Upper lobe of left lung (tissue), 6 donors: Measurements from ENCODE around the gene ADAMTS14. TPM values are rescaled to one million over a fixed set of nuclear protein-coding genes. Genes with fewer than 3 reads are reported as not detected.
A peak's percentile ranks its signal among the peaks of the same experiment; 100 is the strongest.

ENCODE experiments used
- ATAC-seq, 2 donors: fragments of 200-7000 bp; cut with Tn5 transposase; one replicate each; pipeline ENCODE4 v1.9.1; 2022; ENCODE audit warnings: mild to moderate bottlenecking in 2 of 2, moderate library complexity in 2 of 2; ENCODE audit not compliant: low FRiP score in 2 of 2
- DNase-seq, 2 donors: peaks; one replicate each; pipeline ENCODE4 v3.0.0-alpha.2; 2019 to 2020
- H3K27ac ChIP-seq, 4 donors: fragments of 200-600 bp; sonication (generic); one replicate each; pipeline ENCODE4 v1.5.1; 2016 to 2019
- H3K27me3 ChIP-seq, 4 donors: fragments of 200-600 bp; sonication (generic); one replicate each; pipeline ENCODE4 v1.5.1; 2017 to 2019
- H3K36me3 ChIP-seq, 4 donors: fragments of 200-600 bp; sonication (generic); one replicate each; pipeline ENCODE4 v1.5.1; 2016 to 2019
- H3K4me1 ChIP-seq, 4 donors: fragments of 200-600 bp; sonication (generic); one replicate each; pipeline ENCODE4 v1.5.1; 2018 to 2019
- H3K4me3 ChIP-seq, 4 donors: fragments of 200-600 bp; sonication (generic); one replicate each; pipeline ENCODE4 v1.5.1; 2017 to 2019; ENCODE audit warnings: mild to moderate bottlenecking in 2 of 4, moderate library complexity in 1 of 4
- H3K9me3 ChIP-seq, 4 donors: fragments of 200-600 bp; sonication (generic); one replicate each; pipeline ENCODE4 v1.5.1; 2018 to 2019
- EP300 ChIP-seq, 4 donors: sonication (generic); formaldehyde crosslinking; IDR thresholded peaks; one replicate each; pipeline ENCODE4 v1.5.1; 2017; ENCODE audit warnings: antibody characterized with exemption in 4 of 4, control low read depth in 2 of 4
- POLR2A ChIP-seq, 4 donors: fragments of 450-650 bp; IDR thresholded peaks; one replicate each; pipeline ENCODE4 v1.5.1; 2016 to 2017; ENCODE audit warnings: antibody characterized with exemption in 4 of 4, mild to moderate bottlenecking in 2 of 4
- POLR2AphosphoS5 ChIP-seq, 2 donors: sonication (generic); formaldehyde crosslinking; IDR thresholded peaks; one replicate each; pipeline ENCODE4 v1.5.1; 2017; ENCODE audit warnings: antibody characterized with exemption in 2 of 2
- WGBS, 2 donors: methylation state at CpG; one replicate each; pipeline ENCODE4 v1.1.5; 2017 to 2018; 5-methylcytosine and 5-hydroxymethylcytosine counted together
- total RNA-seq, 6 donors: library from RNA; depleted of rRNA in 4 of 6; stranded (reverse); fragments of >200 nt in 4 of 6; gene quantifications; one replicate each; pipeline versions ENCODE4 v1.1.0 to v1.2.1, GENCODE V29; 2016 to 2021
- TF ChIP-seq, protein P1 (sequence below), 6 experiments: fragments of 450-650 bp in 4 of 6; fragments of 200-600 bp in 2 of 6; sonication (generic) in 2 of 6; IDR thresholded peaks; one replicate each; pipeline ENCODE4 v1.5.1; 2016 to 2019; ENCODE audit warnings: antibody characterized with exemption in 6 of 6
- donor health status: DM: no; HTN: no; CAD: no; lungs with moderate emphysema.
- donor health status: DM: no; HTN: yes; CAD: no; lungs with severe emphysema.

Gene ADAMTS14
- total RNA-seq, 6 donors from 2014 or later: 0.15 to 3.1 (median 0.45) TPM

DNA sequence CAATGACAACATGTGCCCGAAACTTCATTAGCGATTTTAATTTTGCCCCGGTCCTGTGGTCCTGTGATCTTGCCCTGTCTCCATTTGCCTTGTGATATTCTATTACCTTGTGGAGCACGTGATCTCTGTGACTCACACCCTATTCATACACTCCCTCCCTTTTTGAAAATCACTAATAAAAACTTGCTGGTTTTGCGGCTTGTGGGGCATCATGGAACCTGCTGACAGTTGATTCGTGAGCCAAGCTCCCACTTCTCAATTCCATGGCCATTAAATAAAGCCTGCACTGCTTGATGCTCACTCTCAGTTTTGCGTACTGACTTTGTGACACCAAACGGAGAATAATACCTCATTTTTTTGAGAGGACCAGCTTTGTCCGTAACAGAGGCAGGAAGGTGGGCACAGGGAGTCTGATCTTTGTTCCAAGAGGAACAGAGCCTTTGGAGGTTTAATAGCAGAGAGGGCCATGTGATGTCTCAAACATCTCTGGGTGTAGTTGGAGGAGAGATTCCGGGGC is 3.8 kb upstream of the ADAMTS14 start:
- TF ChIP-seq EP300 (IDR thresholded peaks at IDR 0.05): no peak
- TF ChIP-seq, protein P1, sequence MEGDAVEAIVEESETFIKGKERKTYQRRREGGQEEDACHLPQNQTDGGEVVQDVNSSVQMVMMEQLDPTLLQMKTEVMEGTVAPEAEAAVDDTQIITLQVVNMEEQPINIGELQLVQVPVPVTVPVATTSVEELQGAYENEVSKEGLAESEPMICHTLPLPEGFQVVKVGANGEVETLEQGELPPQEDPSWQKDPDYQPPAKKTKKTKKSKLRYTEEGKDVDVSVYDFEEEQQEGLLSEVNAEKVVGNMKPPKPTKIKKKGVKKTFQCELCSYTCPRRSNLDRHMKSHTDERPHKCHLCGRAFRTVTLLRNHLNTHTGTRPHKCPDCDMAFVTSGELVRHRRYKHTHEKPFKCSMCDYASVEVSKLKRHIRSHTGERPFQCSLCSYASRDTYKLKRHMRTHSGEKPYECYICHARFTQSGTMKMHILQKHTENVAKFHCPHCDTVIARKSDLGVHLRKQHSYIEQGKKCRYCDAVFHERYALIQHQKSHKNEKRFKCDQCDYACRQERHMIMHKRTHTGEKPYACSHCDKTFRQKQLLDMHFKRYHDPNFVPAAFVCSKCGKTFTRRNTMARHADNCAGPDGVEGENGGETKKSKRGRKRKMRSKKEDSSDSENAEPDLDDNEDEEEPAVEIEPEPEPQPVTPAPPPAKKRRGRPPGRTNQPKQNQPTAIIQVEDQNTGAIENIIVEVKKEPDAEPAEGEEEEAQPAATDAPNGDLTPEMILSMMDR (IDR thresholded peaks at IDR 0.05): no peak
- DNase-seq (no peak), ATAC-seq (no peak)
- Histone ChIP-seq H3K27ac (no peak overlapping the region), H3K4me1 (peaks cover 6 to 17% (median 9%) of the 10 kb centered on the region in 4 donors), H3K4me3 (no peak overlapping the region), H3K9me3 (no peaks in the 10 kb centered on the region), H3K36me3 (no peaks in the 10 kb centered on the region), H3K27me3 (peaks cover 0 to 15% (median 3%) of the 10 kb centered on the region in 4 donors)
- 95 to 96% methylated on average over 10 of the region's 10 CpGs for WGBS, 2 donors

DNA sequence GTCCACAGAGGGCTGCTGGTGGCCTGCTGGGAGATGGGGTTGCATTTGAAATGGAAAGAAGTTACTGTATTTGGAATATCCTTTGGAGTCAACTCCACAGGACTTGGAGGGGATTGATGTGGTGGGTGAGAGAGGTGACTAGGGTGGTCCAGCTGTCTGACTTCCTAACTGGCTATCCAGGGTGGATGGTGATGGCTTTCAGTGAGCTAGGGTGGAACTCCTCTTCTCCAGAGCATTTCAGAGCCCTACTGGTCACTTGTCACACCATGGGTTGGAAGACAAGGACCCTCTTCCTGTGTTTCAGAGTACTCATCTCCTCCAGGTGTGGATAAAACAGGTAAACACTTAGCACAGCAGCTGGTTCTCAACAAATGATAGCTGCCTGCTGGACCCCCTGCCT is 3.3 kb upstream of the ADAMTS14 start:
- TF ChIP-seq EP300 (IDR thresholded peaks at IDR 0.05) (no peak), POLR2AphosphoS5 (IDR thresholded peaks at IDR 0.05) (no peak), POLR2A (IDR thresholded peaks at IDR 0.05) (no peak)
- TF ChIP-seq, protein P1 (IDR thresholded peaks at IDR 0.05): no peak
- Histone ChIP-seq H3K36me3 (no peaks in the 10 kb centered on the region), H3K27me3 (peaks cover 0 to 15% (median 3%) of the 10 kb centered on the region in 4 donors), H3K9me3 (no peaks in the 10 kb centered on the region), H3K27ac (no peak overlapping the region), H3K4me3 (no peak overlapping the region), H3K4me1 (peaks cover 6 to 17% (median 9%) of the 10 kb centered on the region in 4 donors)
- DNase-seq (no peak), ATAC-seq (no peak)

DNA sequence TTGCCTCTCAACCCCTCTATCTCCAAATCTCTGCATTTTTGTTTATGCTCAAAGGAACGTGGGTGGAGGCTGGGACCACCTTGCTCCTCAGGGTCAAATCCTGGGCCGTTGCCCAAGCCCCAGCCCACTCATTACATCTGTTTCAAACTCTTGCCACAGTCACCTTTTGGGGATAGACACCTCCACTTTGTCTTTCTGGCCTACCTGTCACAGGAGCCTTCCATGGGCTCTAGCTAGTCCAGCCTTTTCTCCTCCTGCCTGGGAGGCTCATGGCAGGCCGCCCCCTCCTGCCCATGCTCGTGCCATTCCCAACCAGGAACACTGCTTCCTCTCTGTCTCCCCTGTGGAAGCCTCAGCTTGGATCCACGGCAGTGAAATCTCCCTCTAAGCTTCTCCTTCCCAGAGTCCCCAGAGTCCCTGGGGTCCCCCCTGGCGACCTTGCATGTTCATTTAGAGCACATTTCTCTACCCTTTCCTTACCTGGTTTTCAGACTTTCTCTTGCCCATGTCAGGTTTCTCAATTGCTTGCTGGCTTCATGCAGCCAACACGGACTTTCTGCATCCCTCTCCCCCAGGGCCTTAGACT is 2.5 kb upstream of the ADAMTS14 start:
- WGBS, 2 donors: 90 to 94% methylated on average over 7 of the region's 7 CpGs
- TF ChIP-seq, protein P1 (IDR thresholded peaks at IDR 0.05): no peak
- TF ChIP-seq POLR2A (IDR thresholded peaks at IDR 0.05) (no peak), EP300 (IDR thresholded peaks at IDR 0.05) (no peak), POLR2AphosphoS5 (IDR thresholded peaks at IDR 0.05) (no peak)

DNA sequence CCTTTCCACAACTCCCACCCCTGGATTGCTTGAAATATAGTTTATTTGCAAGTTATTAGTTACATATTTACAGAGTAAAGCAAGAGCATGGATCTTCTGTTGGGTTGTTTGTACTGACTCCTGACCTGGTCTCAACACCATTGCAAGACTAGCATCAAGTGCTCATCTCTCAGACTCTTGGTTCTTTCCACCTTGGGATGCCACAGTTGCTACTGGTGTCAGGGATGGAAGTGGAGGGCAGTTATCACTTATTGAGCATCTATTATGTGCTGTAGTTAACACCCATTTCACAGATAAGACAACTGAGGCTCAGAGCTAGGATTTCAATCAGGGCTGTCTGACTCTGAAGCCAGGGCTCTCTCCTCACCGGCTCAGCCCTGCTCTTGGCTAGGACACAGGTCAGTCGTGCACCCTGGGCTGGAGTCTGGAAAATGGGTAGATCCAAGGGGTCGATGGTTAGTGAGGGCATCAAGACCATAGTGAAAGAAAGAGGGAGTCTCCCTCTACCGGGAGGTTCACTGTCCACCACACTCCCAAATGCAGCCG is 614 bp upstream of the ADAMTS14 start:
- TF ChIP-seq, protein P1 (IDR thresholded peaks at IDR 0.05): no peak
- TF ChIP-seq POLR2AphosphoS5 (IDR thresholded peaks at IDR 0.05): no peak
- no peak for TF ChIP-seq POLR2A (IDR thresholded peaks at IDR 0.05)
- no peak for TF ChIP-seq EP300 (IDR thresholded peaks at IDR 0.05)
- H3K27me3 ChIP-seq: peaks cover 0 to 15% (median 3%) of the 10 kb centered on the region in 4 donors
- 13 to 18% methylated on average over 5 of the region's 5 CpGs for WGBS, 2 donors

More for the DNA sequence above, 2.5 kb upstream of the ADAMTS14 start:
- DNase-seq (peak in 1 of 2 donors; percentile 13), ATAC-seq (no peak)
- H3K27ac ChIP-seq: no peak overlapping the region
- H3K4me3 ChIP-seq: no peak overlapping the region
- no peaks in the 10 kb centered on the region for H3K9me3 ChIP-seq
- H3K27me3 ChIP-seq: peaks cover 0 to 15% (median 3%) of the 10 kb centered on the region in 4 donors
- peaks cover 4 to 17% (median 9%) of the 10 kb centered on the region in 4 donors for H3K4me1 ChIP-seq
- no peaks in the 10 kb centered on the region for H3K36me3 ChIP-seq

More for the DNA sequence above, 614 bp upstream of the ADAMTS14 start:
- Histone ChIP-seq H3K4me3 (peak overlapping the region in 3 of 4 donors; percentile 39 to 45 (median 44)), H3K4me1 (peaks cover 4 to 17% (median 9%) of the 10 kb centered on the region in 4 donors), H3K9me3 (no peaks in the 10 kb centered on the region), H3K36me3 (no peaks in the 10 kb centered on the region), H3K27ac (no peak overlapping the region)
- no peak for ATAC-seq
- DNase-seq: no peak
